HG03108 (cell line): Measurements from ENCODE around the gene AGBL1.
"Not testable (repeated sequence)": the region's sequence is repeated elsewhere in the genome, so short reads cannot be mapped to it uniquely, and the experiment has no call there.

Experiments
- ATAC-seq: cut with Tn5 transposase; IDR thresholded peaks from one replicate; pipeline ENCODE4 v1.9.1; 2021; ENCODE audit warnings: moderate library complexity; ENCODE audit not compliant: unreplicated experiment

Gene AGBL1

DNA sequence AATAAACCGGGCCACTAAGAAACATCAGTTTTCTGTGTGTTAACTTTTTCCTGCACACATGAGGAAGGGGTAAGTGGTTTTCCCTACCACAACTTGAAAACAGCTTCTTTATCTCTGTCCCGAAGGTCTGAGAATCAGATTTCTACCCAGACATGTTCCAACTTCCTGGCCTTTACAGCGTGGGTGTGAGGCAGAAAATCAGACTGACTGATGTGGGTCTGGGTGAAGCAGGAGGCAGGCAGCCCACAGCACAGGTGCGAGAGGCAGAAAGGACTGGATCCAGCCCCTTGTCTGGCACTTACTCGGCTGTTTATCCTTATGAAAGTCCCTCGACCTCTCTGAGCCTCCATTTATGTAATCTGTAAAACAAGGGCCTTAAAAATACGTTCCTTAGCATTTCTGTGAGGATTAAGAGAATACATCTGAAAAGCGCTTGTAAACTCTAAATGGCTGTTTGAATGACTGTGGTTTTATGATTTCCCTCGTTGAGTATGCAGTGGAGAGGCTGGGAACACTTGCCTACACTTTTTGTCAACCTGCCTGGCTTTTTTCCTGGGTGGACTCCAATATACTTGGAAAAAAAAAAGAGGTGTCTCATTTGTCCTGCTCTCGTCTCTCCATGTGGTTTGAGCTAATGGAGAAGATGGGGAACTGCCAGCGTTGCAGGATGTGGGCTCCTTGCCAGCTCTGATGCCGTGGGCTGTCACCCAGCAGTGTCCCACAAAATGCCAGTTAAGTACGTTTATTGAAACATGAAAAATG is 3.1 kb downstream of the AGBL1 start:
- no peak for ATAC-seq

DNA sequence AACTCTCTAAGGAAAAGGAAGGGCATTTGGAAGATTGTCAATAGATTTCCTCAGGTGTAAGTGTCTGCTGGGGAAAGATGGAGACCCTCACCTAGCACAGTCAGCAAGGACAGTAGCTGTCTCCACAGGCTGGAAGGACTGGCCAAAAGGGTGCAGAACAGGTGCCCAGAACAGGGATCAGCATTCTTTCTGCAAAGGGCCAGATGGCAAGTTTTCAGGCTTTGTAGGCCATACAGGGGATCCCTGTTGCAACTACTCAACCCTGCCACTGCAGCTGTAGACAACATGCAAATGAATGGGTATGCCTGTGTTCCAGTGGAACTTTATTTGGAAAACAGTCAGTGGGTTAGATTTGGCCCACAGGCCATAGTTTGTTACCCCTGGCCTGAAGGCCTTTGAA is 8.1 kb downstream of the AGBL1 start:
- ATAC-seq: no peak

- ATAC-seq: no peak
Measured at GRCh38 chr15:86089422-86089821, 9.8 kb downstream of the AGBL1 start.

DNA sequence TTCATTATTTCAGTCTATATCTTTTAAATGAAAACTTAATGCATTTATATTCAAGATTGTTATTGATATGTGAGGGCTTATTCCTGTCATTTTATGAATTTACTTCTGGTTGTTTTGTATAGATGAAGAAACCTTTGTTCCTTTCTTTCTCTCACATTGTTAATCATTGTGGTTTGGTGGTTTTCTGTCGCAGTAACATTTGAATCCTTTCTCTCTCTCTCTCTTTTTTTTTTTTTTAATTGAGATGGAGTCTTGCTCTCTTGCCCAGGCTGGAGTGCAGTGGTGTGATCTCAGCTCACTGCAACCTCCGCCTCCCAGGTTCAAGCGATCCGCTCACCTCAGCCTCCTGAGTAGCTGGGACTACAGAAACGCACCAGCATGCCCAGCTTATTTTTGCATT is 22.1 kb downstream of the AGBL1 start:
- no peak for ATAC-seq

DNA sequence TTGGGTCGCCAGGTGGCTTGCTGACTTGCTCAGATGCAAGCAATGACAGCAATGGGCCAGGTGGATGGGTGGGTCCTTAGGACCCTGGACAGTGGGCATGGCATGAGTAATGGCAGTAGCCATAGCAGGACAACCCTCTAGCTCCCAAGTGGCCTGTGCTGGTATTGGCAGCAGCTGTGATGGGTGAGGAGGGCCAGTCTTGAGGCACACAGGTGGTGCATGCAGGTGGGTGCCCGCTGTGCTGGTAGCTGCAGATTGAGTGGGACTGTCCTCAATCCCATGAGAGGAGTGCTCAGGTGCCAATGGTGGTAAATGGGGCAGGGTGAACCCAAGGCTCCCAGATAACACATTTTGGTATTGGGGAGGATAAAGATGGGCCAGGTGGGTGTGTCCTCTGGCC is 24.2 kb downstream of the AGBL1 start:
- no peak for ATAC-seq

DNA sequence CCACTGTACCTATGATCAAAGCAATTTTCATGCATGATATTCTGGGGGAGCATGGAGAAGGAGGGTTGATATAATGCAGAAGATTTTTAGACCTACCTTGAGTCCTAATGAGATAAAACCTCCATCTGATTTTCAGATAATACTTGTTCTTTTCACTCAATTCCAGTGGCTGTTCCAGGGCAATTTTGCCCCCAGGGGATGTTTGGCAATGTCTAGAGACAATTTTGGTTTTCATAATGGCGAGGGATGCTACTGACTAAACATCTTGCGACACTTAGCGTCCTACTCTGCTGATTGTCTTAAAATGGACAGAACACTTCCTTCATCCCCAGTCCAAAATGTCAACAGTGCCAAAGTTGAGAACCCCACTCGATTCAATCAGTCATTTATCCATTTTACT is 26.6 kb downstream of the AGBL1 start:
- ATAC-seq: no peak

DNA sequence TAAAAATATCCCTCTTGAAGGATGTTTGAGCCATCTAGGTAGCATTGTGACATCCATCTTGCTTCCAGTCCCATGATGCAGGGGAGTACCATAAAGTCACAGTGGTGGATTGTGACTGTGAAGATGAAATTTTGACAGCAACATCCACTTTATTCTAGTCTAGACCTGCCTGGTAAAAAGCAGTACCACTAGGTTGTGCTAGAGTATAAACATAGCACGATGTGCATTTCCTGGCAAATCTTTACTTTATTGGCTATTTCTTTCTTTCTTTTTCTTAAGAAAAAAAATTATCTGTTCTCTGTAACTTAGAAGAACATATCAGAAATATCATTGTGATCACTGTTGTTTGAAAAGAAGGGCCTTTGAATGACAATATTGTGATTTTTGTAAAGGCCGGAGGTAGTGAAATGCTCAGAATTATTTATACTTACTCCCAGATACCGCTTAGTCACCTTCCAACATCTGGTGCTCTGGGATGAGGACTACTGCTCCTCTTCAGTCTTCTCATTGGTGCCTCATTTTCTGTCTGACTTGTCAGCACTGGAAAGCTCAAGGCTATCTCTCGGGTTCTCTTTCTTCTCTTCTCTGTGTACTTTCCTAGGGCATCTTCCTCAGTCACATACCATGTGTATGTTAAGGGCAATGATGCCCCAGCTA is 35.6 kb downstream of the AGBL1 start:
- no peak for ATAC-seq

DNA sequence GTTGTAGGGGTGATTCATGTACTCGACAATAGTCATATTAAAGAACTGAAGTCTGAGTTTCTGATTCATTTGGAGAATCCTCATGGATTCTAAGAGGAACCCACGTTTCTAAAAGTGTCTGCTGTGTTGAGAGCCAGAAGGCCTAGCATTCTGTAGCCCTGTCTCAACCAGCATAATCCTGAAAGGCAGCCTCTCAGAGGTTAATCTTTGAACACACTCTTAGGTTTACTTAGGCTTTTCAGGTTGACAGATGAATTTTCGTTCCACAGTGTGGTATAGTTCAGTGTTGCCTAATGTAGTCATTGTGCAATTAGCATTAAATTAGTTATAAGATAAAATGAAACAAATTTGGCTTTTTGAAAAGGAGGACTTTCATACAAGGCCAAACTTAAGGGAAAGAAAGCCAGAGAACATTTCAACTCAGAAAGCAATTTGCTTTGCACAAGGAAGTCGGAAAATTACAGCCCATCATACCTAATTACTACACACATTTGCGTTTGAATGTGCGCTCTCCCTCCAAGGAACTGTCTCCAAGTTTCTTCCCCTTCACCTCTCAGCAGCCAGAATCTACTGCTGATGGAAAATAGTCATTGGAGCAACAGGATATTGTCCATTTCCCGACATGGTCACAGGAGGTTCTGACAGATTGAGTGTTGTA is 42.0 kb downstream of the AGBL1 start:
- no peak for ATAC-seq

GRCh38 chr15:86122691-86123391 is 43.2 kb downstream of the AGBL1 start:
- not testable (repeated sequence) for ATAC-seq

DNA sequence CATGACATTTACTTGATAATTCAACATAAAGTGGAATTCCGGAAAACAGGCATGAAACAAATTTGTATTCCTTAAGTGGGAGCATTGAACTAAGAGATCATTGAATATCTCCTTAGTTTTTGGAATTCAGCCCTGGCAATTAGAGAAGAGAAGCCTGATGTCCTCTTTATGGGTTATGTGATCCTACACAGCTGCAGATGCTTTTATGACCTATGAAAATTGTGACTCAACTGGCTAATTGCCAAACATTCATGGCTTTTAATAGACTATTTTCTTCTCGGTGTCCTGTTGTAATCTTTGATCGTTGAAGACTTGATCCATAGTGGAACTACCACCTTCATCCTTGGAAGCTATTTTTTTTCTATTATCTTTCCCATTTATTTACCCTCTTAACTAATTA is 46.1 kb downstream of the AGBL1 start:
- no peak for ATAC-seq

DNA sequence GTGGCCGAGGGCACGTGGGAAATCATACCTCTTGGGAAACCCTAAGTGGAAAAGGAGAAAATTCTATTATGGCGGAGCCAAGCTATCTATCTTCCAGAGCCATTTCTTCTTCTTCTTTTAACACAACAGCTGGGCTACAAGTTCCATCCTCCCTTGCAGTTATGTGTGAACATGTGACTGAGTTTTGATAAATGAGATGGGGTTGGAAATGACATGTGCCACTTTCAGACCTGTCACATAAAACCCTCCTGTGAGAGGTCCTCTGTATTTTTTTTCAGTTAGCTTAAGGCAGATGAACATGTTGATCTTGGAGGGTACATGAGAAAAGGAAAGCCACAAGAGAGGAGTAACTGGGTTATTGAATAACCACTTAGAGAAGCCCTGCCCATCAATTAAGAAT is 47.9 kb downstream of the AGBL1 start:
- no peak for ATAC-seq

DNA sequence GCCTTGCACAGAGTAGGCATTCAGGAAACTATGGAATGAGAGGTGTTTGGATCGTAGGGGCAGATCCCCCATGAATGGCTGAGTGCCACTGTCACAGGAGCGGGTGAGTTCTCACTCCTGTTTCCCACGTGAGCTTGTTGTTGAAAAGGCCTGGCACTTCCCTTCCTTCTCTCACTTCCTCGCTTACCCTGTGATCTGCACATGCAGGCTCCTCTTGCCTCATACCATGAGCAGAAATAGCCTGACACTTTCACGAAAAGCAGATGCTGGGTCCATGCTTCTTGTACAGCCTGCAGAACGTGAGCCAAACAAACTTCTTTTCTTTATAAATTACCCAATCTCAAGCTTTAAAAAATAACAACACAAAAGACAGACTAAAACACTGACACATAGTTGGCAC is 55.4 kb downstream of the AGBL1 start:
- no peak for ATAC-seq

DNA sequence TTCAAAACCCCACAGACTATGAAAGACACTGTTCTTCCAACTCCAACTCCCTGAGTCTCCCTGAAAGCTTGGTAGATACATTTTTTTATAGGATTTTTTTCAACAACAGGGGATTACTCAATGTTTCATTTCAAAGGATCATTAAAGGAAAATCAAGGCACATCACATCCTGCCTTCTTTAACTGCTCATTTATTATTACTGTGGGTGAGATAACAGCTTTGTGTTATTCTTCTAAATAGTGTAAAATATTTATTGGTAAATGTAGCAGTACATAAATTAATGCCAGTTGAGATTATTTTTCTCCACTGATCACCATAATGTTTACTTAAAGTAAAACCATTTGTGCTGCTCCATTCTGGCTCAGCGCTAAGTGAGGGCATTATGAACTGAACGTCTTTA is 57.2 kb downstream of the AGBL1 start:
- no peak for ATAC-seq

DNA sequence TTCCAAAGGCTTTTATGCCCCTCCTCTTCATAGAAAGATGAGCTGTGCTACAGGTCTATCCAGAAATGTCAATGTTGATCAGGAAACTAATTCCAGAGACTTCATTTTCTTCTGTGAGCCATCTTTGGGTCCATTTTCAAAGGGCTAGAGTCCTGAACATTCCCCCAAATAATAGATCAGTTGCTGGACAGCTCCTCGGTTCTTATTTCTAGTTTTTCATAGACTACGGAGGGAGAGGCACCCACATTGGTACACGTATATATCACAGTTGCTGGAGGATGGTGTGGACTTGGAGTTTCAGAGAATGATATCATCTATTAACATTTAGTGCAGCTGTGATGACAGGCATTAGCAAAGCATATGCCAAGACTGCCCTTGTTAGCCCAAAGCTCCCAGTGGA is 59.1 kb downstream of the AGBL1 start:
- no peak for ATAC-seq

DNA sequence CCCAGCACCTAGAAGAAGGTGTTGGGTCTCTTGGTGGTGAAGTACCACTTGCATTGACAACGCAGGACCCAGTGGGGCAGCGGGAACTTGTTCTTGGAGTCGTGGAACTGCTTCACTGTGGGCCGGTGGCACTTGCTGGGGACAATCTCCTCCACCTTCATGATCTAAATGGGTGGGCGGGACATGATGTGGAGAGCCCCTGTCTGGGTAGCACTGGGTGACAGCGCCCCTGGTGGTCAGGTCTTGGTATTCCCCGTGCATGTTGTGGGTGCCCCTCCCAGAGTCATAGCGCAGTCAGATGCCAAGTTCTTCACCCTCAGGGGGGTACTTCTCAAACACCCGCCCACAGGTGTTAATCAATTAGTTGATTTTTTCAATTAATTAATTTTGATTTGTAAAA is 60.2 kb downstream of the AGBL1 start:
- ATAC-seq: no peak

DNA sequence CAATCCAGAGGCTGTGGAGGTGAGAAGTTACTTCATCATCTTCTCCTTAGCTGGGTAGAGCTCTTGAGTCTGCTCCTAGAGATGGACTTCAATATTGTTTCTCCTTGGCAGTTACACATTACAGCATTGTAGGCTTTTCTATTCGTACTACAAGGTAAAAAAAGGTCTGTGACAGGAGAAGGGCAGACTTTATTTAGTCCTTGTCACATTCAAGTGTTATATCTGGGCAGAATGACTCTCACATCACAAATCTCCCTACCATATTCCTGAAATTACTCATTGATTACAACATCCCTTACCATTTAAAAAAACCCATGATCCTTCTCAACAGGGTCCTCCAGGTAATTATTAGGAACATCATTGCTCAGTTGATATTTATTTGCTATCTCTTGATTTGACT is 75.0 kb downstream of the AGBL1 start:
- no peak for ATAC-seq

DNA sequence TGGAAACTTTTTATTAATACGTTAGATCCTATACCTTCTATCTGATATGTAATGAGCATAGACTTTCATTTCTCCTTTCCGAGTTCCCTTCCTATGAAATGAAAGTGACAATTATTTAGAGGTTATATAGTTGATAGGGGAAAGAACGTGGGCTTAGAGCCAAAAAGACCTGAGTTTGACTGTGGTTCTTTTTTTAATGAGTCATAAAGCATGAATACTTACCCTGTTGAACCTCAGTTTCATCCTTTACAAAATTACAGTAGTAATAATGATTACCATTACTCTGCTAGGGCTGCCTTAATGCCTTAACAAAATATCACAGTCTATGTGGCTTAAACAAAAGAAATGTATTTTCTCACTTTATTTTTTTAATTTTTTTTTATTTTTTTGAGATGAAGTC is 75.9 kb downstream of the AGBL1 start:
- no peak for ATAC-seq

DNA sequence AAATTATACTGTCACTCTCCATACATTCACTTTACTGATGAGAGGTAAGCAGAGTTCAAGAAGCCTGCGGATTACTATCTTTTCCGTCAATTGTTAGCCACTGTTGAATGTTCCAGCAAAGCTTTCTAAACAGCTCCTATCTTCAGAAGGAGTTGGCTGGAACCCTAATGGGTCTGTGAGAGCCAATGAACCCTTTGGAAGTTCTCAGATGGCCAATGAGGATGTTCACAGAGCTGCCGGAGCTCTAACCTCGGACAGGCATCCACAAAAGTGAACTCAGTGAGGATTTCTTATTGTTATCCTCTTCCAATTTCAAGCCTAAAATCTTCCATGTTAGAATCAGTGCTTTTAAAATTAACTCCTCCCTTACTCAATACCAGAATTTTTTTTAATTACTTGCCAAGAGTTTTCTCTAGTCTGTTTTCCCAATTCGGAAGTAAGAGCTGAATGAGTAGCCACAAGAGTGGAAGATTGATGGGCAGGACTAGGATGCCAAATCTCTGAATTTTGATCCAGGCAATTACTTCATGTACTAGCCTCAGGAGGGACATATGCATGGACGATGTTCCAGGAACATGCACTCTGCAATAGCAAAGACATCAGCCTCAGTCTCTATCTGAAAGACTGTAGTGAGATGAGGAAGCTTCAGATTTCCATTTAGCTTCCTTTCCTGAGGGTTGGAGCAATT is 78.1 kb downstream of the AGBL1 start:
- ATAC-seq: no peak

DNA sequence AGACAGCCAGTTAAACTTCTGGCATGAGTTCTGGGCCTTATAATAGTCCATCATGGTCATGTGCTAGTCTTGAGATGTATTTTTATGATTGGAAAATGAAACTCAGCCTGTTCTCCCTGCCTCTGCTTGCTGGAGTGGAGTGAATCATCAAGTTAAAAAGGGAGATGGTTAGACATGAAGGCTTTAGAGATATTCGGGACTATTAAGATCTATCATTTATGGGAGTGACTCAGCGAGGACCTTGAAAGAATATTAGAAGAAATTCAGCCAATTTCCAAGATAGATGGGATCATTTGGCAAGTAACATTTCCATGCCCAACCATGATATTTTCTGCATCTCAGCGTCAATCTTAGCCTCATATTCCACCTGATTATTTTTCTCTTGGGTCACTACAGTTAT is 79.8 kb downstream of the AGBL1 start:
- no peak for ATAC-seq

GRCh38 chr15:86161250-86161649 is 81.6 kb downstream of the AGBL1 start:
- no peak for ATAC-seq

DNA sequence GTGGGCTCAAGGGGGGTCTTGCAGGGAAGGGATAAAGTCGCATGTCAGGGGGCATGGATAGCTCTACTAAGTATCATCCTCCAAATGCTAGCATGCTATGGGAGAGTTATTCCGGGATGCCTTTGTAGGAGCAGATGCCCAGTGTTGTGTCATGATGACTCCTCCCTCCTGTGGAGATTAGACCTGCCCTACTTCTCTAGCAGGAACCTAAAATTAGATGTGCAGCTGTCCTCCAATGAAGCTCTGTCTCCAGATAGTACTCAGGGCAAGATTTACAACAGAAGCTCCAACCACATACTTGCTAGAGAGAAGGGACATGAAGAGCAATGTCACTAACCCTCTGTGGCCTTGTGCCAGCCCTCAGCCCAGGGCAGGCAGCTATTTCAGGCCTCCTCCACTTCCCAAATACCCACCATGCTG is 82.5 kb downstream of the AGBL1 start:
- no peak for ATAC-seq
